A673 (cell line): Measurements from ENCODE around the gene METRN. TPM values are rescaled to one million over a fixed set of nuclear protein-coding genes. Genes with fewer than 3 reads are reported as not detected.

Source experiments
- BruUV-seq: library from RNA; stranded (reverse); fragments of 400-500 nt; replicated peaks from 2 replicates; lab custom pipeline; 2021; lab: Mats Ljungman, UMichigan
- CTCF ChIA-PET: fragments of 300-600 bp; sonication (Branson Sonifier 250); formaldehyde crosslinking; loops from one replicate; lab custom pipeline; 2022; ENCODE audit warnings: antibody characterized with exemption; lab: Charles Lee
- POLR2A ChIA-PET: fragments of 300-600 bp; sonication (Branson Sonifier 250); formaldehyde crosslinking; loops from one replicate; lab custom pipeline; 2022; ENCODE audit warnings: antibody characterized with exemption; ENCODE audit not compliant: low non-redundant PET; lab: Charles Lee
- DNase-seq: peaks from one replicate; pipeline ENCODE4 v3.0.0-alpha.2; 2015; ENCODE audit warnings: low spot score
- H3K27ac ChIP-seq: fragments of 200-600 bp; sonication (generic); 2 replicates; pipeline ENCODE4 v1.5.1; 2016; ENCODE audit warnings: mixed run types, low read depth, mild to moderate bottlenecking, mixed read lengths, antibody characterized with exemption, low read length; ENCODE audit not compliant: poor library complexity, severe bottlenecking
- H3K27me3 ChIP-seq: fragments of 200-600 bp; sonication (generic); replicated peaks from 2 replicates; pipeline ENCODE4 v1.6.1; 2017; ENCODE audit warnings: mixed run types, low read depth, mild to moderate bottlenecking, mixed read lengths, antibody characterized with exemption, low read length; ENCODE audit not compliant: insufficient read depth, poor library complexity
- H3K36me3 ChIP-seq: fragments of 200-600 bp; sonication (generic); 2 replicates; pipeline ENCODE4 v1.6.1; 2016; ENCODE audit warnings: mixed run types, mild to moderate bottlenecking, mixed read lengths, antibody characterized with exemption, low read length; ENCODE audit not compliant: insufficient read depth, poor library complexity, severe bottlenecking
- H3K4me1 ChIP-seq: fragments of 200-600 bp; sonication (generic); 2 replicates; pipeline ENCODE4 v1.6.1; 2017; ENCODE audit warnings: mixed run types, mild to moderate bottlenecking, mixed read lengths, antibody characterized with exemption, low read length; ENCODE audit not compliant: insufficient read depth, poor library complexity, severe bottlenecking
- H3K4me3 ChIP-seq: fragments of 200-600 bp; sonication (generic); 2 replicates; pipeline ENCODE4 v1.5.1; 2016; ENCODE audit warnings: low read depth, mixed run types, mild to moderate bottlenecking, mixed read lengths, low read length; ENCODE audit not compliant: poor library complexity, severe bottlenecking
- H3K9me3 ChIP-seq: fragments of 200-600 bp; sonication (generic); 2 replicates; pipeline ENCODE4 v1.6.1; 2016; ENCODE audit warnings: mixed run types, low read depth, mild to moderate bottlenecking, mixed read lengths, antibody characterized with exemption, low read length; ENCODE audit not compliant: poor library complexity, severe bottlenecking
- CTCF ChIP-seq: fragments of 300-800, 200-600 bp; sonication (generic); conservative IDR thresholded peaks from 2 replicates; pipeline ENCODE4 v1.5.1; 2017; ENCODE audit warnings: low read depth, mild to moderate bottlenecking, antibody characterized with exemption, low read length, moderate library complexity, mixed read lengths
- EZH2 ChIP-seq: fragments of 200-600 bp; sonication (generic); IDR thresholded peaks from 2 replicates; pipeline ENCODE4 v1.6.1; 2017; ENCODE audit warnings: borderline replicate concordance, low read depth, mild to moderate bottlenecking, mixed read lengths, antibody characterized with exemption, low read length; ENCODE audit not compliant: poor library complexity, severe bottlenecking
- intact Hi-C: fragments of 100-400 bp; cut with micrococcal nuclease; formaldehyde crosslinking; loops from one replicate; pipeline ENCODE4 v1.10.0; 2022; ENCODE audit not compliant: unreplicated experiment
- total RNA-seq: library from RNA; stranded (reverse); gene quantifications from 2 replicates; pipeline ENCODE4 v1.2.3, GENCODE V29; 2021

Gene METRN
- total RNA-seq, 1 experiment from 2014 or later, result 0.86 TPM

- TF ChIP-seq EZH2, result no peak
- TF ChIP-seq CTCF, result no peak
- no peak overlapping the region for H3K4me3 ChIP-seq
- POLR2A ChIA-PET, result no interaction called here
- no peaks in the 10 kb centered on the region for H3K9me3 ChIP-seq
- intact Hi-C loops, result no loop called here
- H3K36me3 ChIP-seq, result no peaks in the 10 kb centered on the region
- no peak overlapping the region for H3K27ac ChIP-seq
- H3K4me1 ChIP-seq, result no peaks in the 10 kb centered on the region
- no peak for DNase-seq
- BruUV-seq, result no TSS peak
- CTCF ChIA-PET, result no interaction called here
- no peaks in the 10 kb centered on the region for H3K27me3 ChIP-seq
Measured at GRCh38 chr16:756428-756827, 41.5 kb downstream of the METRN start.

GRCh38 chr16:759110-759910, 44.4 kb downstream of the METRN start:
- H3K4me1 ChIP-seq, result no peaks in the 10 kb centered on the region
- DNase-seq, result no peak
- POLR2A ChIA-PET, result no interaction called here
- intact Hi-C loops, result no loop called here
- CTCF ChIA-PET, result no interaction called here
- no peaks in the 10 kb centered on the region for H3K27me3 ChIP-seq
- no peaks in the 10 kb centered on the region for H3K9me3 ChIP-seq
- TF ChIP-seq CTCF, result no peak
- no peak for TF ChIP-seq EZH2
- BruUV-seq, result no TSS peak
- H3K36me3 ChIP-seq, result no peaks in the 10 kb centered on the region
- no peak overlapping the region for H3K4me3 ChIP-seq
- H3K27ac ChIP-seq, result no peak overlapping the region

GRCh38 chr16:760065-760464, 45.1 kb downstream of the METRN start:
- no TSS peak for BruUV-seq
- H3K4me3 ChIP-seq, result no peak overlapping the region
- no peak for TF ChIP-seq CTCF
- no peak for TF ChIP-seq EZH2
- no peak overlapping the region for H3K27ac ChIP-seq
- no peaks in the 10 kb centered on the region for H3K9me3 ChIP-seq
- H3K36me3 ChIP-seq, result no peaks in the 10 kb centered on the region
- no peak for DNase-seq
- H3K4me1 ChIP-seq, result no peaks in the 10 kb centered on the region
- intact Hi-C loops, result no loop called here
- CTCF ChIA-PET, result no interaction called here
- POLR2A ChIA-PET, result no interaction called here
- H3K27me3 ChIP-seq, result no peaks in the 10 kb centered on the region
